Measurements from ENCODE around the gene KRTAP12-1.

- TF ChIP-seq CTCF (IDR thresholded peaks at IDR 0.05) (no peak), POLR2A (IDR thresholded peaks at IDR 0.05) (no peak)
Observed at GRCh38 chr21:44706706-44707581, 25.0 kb upstream of the KRTAP12-1 start.

Measured in Peyer's patch (tissue), 4 donors.